IPS DF 4.7 (cell line): ENCODE results near the gene ULBP3.
"Not testable (repeated sequence)": the region's sequence is repeated elsewhere in the genome, so short reads cannot be mapped to it uniquely, and the experiment has no call there.

Experiments
- DNase-seq: peaks from one replicate; pipeline ENCODE4 v3.0.0-alpha.2; 2013; ENCODE audit warnings: low spot score; ENCODE audit errors: extremely low read depth

Gene ULBP3

DNA sequence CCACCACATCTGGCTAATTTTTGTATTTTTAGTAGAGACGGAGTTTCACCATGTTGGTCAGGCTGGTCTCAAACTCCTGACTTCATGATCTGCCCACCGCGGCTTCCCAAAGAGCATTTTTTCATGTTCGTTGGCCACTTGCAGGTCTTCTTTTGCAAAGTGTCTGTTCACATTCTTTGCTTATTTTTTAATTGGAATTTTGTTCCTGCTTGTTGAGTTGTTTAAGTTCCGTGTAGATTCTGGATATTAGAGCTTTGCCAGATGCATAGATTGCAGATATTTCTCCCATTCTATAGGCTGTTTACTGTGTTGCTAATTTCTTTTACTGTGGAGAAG is 51.8 kb downstream of the ULBP3 start:
- not testable (repeated sequence) for DNase-seq

GRCh38 chr6:150016324-150017185 is 52.4 kb downstream of the ULBP3 start:
- no peak for DNase-seq

DNA sequence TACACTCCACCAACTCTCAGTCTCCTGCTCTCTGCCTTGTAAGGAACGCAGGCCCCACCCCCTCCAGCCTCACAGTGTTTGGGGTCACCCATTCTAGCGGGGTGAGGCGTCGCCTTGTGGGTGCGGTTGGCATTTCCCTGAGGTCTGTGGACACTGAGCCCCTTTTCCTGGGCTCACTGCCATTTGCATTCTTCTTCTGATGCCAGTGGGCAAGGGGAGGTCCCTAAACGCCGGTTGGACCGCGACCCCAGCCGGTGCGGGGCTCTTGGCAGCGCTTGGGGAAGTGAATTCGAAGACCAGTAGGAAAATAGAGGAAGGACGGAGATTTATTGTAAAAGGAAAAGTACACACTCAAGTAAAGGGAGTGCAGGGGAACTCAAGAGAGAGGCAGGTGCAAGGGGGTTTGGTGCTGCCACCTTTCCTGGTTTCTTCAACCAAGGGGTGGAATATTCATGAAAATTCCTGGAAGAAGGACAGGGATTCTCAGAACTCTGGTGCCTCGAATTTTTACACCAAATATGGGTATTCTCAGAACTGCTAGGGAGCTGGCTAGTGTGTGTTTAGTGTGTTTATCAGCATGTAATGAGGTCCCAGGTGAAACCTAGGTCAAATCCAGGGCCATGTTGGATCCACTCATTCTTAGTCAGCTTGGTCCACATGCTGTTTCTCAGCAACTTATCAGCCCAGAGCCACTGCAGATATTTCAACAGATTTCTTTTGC is 53.5 kb downstream of the ULBP3 start:
- not testable (repeated sequence) for DNase-seq

- DNase-seq, result not testable (repeated sequence)
These were observed 54.2 kb downstream of the ULBP3 start for GRCh38 chr6:150014623-150015280.

DNA sequence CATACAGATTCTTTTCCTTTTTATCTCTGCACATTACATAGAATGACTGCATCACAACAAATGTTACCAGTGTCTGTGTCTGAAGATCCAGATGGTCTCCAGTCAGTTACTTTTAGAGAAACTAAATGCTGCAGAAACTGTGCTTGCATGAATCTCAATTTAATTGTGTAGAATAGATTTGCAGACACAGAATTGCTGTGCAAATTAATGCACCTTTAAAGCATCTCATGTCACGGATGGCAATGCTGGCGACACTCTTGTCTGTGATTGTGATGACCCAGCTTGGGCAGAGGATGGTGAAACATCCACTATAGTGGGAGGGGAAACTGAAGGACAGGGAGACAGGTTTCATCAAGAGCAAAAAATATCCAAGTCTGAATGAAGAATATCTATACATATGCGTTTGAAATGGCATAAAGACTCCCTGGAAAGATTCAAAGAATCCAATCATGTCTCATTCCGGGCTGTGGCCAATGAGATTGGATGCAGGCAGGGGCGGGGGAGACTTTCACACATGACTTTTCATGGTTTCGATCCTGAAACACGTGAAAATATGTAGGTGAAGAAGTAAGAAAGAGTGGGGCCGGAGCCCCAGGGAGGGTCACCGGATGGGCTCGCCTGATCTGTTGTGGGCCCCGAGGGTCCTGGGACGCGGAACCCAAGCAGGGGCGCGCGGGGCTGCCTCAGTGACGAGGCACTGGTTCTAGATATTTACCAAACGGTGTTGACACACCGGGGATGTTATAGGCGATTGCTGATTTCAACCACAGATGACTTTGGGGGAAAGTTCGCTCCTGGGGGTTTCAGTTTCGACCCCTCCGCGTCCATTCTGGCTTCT is 54.9 kb downstream of the ULBP3 start:
- DNase-seq, result not testable (repeated sequence)

DNA sequence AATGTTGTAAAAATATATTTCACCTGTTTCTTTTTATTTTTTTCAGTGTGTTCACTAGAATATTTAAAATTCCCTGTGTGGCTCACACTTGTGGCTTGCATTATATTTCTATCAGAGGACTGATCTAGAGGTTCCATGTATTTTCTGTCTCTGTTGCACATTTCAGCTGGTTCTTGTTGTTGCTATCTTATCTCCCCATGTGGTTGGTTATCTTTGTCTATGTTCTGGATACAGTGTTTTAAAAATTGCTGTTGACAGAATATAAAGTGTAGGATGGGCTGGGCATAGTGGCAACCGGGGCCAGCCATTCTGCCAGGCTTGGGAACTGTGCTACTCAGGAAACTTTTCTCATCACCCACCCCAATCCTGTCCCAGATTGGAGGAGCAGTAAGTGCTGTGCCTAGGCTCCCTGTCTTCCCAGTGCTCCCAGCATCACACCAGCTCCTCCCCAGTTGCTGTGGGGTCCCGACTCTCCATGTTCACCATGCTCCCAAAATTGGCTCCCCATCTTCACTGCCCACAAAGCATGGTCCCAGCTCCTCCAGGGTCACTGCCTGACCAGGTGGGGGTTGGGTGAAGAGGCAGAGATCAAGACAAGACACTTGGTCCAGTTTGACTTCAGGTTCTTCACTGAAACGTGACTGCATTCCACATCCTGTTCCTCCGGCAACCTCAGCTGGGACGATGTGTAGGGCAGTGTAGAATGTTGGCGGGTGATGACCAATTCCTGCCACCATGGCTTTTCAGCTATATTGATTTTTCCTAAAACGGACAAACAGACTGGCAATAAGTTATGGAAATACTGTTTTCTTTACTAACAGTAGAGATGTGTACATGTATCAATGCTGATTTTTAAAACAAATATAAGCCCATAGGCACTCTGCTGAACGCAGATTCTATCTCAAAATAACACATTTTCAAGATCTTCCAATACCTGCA is 55.8 kb downstream of the ULBP3 start:
- DNase-seq, result not testable (repeated sequence)
